PFSK-1 (cell line): ENCODE data around the gene TTLL4.

Source experiments
- FOXP2 ChIP-seq: optimal IDR thresholded peaks from 2 replicates; pipeline ENCODE3; 2011; ENCODE audit warnings: borderline replicate concordance, control low read depth, inconsistent platforms; ENCODE audit not compliant: insufficient read depth; ENCODE audit errors: extremely low read length, extremely low read depth
- POLR2AphosphoS5 ChIP-seq: IDR thresholded peaks from 2 replicates; pipeline ENCODE4 v1.6.1; 2012; ENCODE audit warnings: low read depth, mild to moderate bottlenecking, control low read depth, low read length, moderate library complexity
- SIN3A ChIP-seq: IDR thresholded peaks from 2 replicates; pipeline ENCODE4 v1.6.1; 2012; ENCODE audit warnings: mild to moderate bottlenecking, low read length, moderate library complexity, borderline replicate concordance; ENCODE audit not compliant: insufficient read depth
- TAF1 ChIP-seq: IDR thresholded peaks from 2 replicates; pipeline ENCODE4 v1.6.1; 2012; ENCODE audit warnings: low read length, control low read depth, borderline replicate concordance; ENCODE audit not compliant: insufficient read depth
- TF ChIP-seq, protein P1 (sequence below), 2 experiments: IDR thresholded peaks; 2 replicates each; pipeline versions ENCODE4 v1.6.1 to v1.8.0; 2011 to 2012; ENCODE audit warnings: low read depth in 2 of 2, low read length in 2 of 2, control low read depth in 1 of 2, inconsistent platforms in 1 of 2, mild to moderate bottlenecking in 1 of 2, moderate library complexity in 1 of 2; ENCODE audit not compliant: insufficient read depth in 1 of 2

TTLL4 gene

DNA sequence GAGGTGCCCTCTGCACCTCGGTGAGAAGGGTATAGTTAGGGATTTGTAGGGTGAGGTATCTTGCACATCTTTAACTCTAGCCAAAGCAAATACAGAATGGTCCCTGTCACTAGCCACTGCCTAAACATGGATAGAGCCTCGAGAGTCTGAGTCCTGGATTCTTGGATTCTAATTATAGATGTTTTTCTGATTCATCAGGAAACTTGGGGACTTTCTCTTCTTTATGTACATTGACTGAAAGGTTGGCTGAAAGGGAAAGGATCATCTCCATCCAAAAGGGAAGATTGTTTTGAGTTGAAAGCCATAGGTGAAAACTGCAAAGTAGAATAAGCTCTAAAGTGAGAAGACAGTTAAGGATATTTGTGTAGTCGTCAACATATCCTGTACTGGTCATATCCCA is 30.6 kb upstream of the TTLL4 start:
- TF ChIP-seq FOXP2 = no peak
- no peak for TF ChIP-seq POLR2AphosphoS5

DNA sequence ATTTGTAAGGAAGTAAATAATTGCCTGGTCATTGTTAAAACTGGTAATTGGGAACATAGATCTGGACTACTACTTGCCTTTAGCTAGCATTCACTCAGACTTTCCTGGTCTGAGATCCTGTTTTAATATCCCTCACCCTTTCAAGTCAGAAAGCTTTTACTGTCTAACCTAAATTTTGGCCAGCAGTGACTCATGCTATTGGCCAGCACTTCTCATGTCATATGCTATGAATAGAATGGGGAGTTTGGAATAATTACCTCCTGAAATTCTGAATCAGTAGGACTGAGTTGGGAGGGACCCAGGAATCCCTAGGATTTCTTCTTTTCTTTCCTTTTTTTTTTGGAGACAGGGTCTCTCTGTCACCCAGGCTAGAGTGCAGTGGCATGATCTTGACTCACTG is 19.4 kb upstream of the TTLL4 start:
- TF ChIP-seq FOXP2 (no peak), TAF1 (no peak), SIN3A (no peak)
- TF ChIP-seq, protein P1, sequence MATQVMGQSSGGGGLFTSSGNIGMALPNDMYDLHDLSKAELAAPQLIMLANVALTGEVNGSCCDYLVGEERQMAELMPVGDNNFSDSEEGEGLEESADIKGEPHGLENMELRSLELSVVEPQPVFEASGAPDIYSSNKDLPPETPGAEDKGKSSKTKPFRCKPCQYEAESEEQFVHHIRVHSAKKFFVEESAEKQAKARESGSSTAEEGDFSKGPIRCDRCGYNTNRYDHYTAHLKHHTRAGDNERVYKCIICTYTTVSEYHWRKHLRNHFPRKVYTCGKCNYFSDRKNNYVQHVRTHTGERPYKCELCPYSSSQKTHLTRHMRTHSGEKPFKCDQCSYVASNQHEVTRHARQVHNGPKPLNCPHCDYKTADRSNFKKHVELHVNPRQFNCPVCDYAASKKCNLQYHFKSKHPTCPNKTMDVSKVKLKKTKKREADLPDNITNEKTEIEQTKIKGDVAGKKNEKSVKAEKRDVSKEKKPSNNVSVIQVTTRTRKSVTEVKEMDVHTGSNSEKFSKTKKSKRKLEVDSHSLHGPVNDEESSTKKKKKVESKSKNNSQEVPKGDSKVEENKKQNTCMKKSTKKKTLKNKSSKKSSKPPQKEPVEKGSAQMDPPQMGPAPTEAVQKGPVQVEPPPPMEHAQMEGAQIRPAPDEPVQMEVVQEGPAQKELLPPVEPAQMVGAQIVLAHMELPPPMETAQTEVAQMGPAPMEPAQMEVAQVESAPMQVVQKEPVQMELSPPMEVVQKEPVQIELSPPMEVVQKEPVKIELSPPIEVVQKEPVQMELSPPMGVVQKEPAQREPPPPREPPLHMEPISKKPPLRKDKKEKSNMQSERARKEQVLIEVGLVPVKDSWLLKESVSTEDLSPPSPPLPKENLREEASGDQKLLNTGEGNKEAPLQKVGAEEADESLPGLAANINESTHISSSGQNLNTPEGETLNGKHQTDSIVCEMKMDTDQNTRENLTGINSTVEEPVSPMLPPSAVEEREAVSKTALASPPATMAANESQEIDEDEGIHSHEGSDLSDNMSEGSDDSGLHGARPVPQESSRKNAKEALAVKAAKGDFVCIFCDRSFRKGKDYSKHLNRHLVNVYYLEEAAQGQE (IDR thresholded peaks at IDR 0.05; ENCODE audit: insufficient read depth in 1 of 2, low read depth in 2 of 2, low read length in 2 of 2) = no peak

DNA sequence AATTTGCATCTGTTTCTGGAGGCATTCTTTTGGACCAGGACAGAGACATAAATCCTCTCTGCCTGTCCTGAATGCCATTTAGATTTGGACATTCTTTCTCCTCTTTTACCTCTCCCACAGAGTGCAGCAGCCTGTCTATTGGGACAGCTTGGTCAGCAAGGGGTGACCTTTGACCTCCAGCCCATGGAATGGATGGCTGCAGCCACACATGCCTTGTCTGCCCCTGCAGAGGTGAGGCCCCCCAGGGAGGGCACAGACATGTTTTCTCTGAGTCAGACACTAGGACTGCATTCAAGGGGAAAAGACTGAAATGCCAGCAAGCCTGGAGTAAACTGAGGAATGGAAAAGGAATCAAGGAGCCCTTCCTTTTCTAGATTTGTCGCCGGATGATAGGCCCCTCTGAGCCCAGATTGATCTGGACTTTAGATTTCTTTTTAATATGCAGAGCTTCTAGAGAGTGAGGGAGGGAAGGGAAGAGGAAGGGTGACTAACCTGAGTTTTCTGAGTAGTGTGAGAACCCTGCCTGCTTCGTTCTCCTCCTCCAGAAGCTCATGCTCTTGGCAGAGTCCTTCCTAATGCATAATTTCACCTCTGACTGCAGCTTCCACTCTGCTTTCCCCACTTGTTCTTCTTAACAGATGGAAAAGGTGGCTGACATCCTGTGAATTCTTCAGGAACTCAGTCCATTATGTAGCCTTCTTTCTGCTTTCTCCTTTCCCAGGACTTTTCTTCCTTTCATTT is 16.1 kb upstream of the TTLL4 start:
- TF ChIP-seq TAF1 (no peak), SIN3A (no peak), POLR2AphosphoS5 (no peak), FOXP2 (no peak)
- TF ChIP-seq, protein P1 (IDR thresholded peaks at IDR 0.05; ENCODE audit: insufficient read depth in 1 of 2, low read depth in 2 of 2, low read length in 2 of 2) = no peak

DNA sequence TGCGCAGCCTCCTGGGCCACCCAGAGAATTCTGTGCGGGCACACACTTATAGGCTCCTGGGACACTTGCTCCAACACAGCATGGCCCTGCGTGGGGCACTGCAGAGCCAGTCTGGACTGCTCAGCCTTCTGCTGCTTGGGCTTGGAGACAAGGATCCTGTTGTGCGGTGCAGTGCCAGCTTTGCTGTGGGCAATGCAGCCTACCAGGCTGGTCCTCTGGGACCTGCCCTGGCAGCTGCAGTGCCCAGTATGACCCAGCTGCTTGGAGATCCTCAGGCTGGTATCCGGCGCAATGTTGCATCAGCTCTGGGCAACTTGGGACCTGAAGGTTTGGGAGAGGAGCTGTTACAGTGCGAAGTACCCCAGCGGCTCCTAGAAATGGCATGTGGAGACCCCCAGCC is 11.8 kb upstream of the TTLL4 start:
- TF ChIP-seq POLR2AphosphoS5 (no peak), TAF1 (no peak), FOXP2 (no peak), SIN3A (no peak)
- TF ChIP-seq, protein P1 (IDR thresholded peaks at IDR 0.05; ENCODE audit: insufficient read depth in 1 of 2, low read depth in 2 of 2, low read length in 2 of 2) = no peak

DNA sequence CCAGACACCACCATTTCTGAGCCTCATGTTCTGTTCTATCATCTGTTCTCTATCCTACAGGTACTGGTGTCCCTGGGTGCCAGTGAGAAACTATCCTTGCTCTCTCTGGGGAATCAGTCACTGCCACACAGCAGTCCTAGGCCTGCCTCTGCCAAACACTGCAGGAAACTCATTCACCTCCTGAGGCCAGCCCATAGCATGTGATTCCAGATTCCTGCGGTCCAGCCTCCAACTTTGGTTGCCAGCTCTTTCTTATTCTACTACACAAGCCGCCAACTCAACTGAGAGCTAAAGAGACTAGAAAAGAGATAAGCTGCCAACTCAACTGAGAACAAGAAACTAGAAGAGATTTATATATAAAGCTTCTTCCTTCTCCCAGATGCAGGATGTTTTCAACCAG is 8.8 kb upstream of the TTLL4 start:
- TF ChIP-seq TAF1 = no peak
- TF ChIP-seq, protein P1 (IDR thresholded peaks at IDR 0.05; ENCODE audit: insufficient read depth in 1 of 2, low read depth in 2 of 2, low read length in 2 of 2) = no peak
- TF ChIP-seq SIN3A = no peak
- no peak for TF ChIP-seq POLR2AphosphoS5
- no peak for TF ChIP-seq FOXP2
